Activated T-helper 1 cell treated with anti-CD3 and anti-CD28 coated beads, Interleukin-12 subunit alpha, Interleukin-12 subunit beta, Interleukin-2, Interleukin-4 antibody, amounts not matched to agents 30 ng/mL and 10 ng/mL and 1 ng/mL, durations not matched to agents 14 hours and 24 hours and 36 hours (primary cell): Measurements from ENCODE around the gene TBX3. TPM values are rescaled to one million over a fixed set of nuclear protein-coding genes. Genes with fewer than 3 reads are reported as not detected.

Experiments
- DNase-seq: peaks from one replicate; pipeline ENCODE4 v3.0.0; 2021; ENCODE audit warnings: low spot score
- H3K27ac Mint-ChIP-seq: one replicate; pipeline ENCODE4 v1.8.0; 2021; ENCODE audit warnings: mild to moderate bottlenecking, mixed read lengths
- H3K27me3 Mint-ChIP-seq: one replicate; pipeline ENCODE4 v1.8.0; 2022; ENCODE audit warnings: mild to moderate bottlenecking, moderate library complexity, mixed read lengths; ENCODE audit not compliant: insufficient read depth
- H3K36me3 Mint-ChIP-seq: one replicate; pipeline ENCODE4 v1.8.0; 2021; ENCODE audit warnings: low read depth, mixed read lengths
- H3K4me1 Mint-ChIP-seq: one replicate; pipeline ENCODE4 v1.8.0; 2021; ENCODE audit warnings: low read depth, mixed read lengths
- H3K4me3 Mint-ChIP-seq: one replicate; pipeline ENCODE4 v1.8.0; 2021; ENCODE audit warnings: mild to moderate bottlenecking, moderate library complexity, mixed read lengths
- H3K9me3 Mint-ChIP-seq: one replicate; pipeline ENCODE4 v1.8.0; 2021; ENCODE audit warnings: mixed read lengths
- intact Hi-C: fragments of 100-400 bp; cut with micrococcal nuclease; formaldehyde crosslinking; loops from one replicate; pipeline ENCODE4 v1.15.1; 2024
- total RNA-seq: library from RNA; stranded (reverse); gene quantifications from 2 replicates; pipeline ENCODE4 v1.2.3, GENCODE V29; 2022

TBX3 gene
- total RNA-seq, 1 donor from 2014 or later, result not detected

DNA sequence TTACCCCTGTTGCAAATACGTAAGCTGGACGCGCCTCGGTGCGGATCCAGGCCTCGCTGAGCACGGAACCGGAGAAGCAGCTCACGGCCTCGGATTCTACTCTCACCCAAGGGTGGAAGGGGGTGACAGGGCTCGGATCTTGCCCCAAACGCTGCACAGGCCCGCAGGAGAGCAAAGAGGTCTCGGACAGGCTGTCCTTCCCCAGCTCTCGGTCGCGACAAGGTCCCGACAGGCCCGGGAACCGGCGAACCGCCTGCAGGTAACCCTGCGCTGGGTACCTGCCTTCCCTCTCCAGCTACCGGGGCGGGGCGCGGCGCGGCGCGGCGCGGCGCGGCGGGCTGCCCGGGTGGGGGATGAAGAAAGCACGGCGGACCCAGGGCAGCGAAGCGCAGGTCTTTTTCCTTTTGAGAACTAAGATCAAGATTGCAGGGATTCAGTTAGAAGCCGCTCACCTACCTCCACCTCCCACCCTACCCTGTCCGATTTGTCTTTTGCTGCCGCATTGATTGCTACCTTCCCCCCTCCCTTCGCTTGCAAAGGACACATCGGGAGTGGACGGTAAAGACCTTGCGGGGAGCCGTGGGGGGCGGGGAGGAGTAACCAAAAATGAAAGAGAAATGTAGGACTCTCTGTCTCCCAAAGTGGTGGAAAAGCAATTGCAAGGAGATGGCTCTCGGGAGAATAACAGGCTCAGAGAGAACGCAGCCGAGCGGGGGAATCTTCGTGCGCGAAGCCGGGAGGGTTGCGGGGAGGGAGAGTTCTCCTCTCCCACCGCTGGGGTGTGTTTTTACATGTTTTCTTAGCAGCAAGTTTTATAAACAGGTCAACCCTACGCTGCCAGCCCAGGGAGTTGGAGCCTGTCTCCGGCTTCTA is 8.4 kb upstream of the TBX3 start:
- Mint-ChIP-seq H3K9me3 (no peaks in the 10 kb centered on the region), H3K27ac (no peak overlapping the region), H3K36me3 (no peaks in the 10 kb centered on the region), H3K4me1 (no peaks in the 10 kb centered on the region), H3K4me3 (no peak overlapping the region), H3K27me3 (peaks cover 89% of the 10 kb centered on the region)
- intact Hi-C loops, result loop anchor here (2.0 kb wide), 1 partner anchor 26 kb away; no protein-coding TSS in a partner anchor
- no peak for DNase-seq

GRCh38 chr12:114691763-114692185 is 7.8 kb upstream of the TBX3 start:
- H3K27ac Mint-ChIP-seq, result no peak overlapping the region
- intact Hi-C loops, result loop anchor here (2.0 kb wide), 1 partner anchor 25 kb away; no protein-coding TSS in a partner anchor

DNA sequence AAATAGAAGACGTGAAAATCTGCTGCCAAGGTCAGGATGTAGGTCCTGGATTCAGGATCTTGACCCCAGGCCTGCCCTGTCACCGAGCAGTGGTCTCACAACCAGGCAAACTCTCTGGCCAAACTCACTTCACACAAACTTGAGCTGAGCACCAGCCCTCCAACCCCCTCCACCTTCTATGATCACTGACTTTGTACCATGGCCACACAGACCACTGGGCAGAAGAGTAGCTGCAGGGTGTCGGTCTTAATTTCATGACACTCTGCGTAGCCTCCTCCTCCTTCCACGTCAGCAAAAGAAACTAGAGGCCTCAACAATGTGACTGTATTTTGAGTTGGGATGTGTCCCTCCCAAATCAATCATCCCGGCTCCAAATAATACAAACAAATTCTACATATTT is 7.2 kb upstream of the TBX3 start:
- DNase-seq, result no peak
- peaks cover 86% of the 10 kb centered on the region for H3K27me3 Mint-ChIP-seq
- intact Hi-C loops, result no loop called here

More at GRCh38 chr12:114691763-114692185, 7.8 kb upstream of the TBX3 start:
- Mint-ChIP-seq H3K27me3 (peaks cover 86% of the 10 kb centered on the region), H3K4me1 (no peaks in the 10 kb centered on the region), H3K9me3 (no peaks in the 10 kb centered on the region), H3K36me3 (no peaks in the 10 kb centered on the region), H3K4me3 (no peak overlapping the region)
- DNase-seq, result no peak

DNA sequence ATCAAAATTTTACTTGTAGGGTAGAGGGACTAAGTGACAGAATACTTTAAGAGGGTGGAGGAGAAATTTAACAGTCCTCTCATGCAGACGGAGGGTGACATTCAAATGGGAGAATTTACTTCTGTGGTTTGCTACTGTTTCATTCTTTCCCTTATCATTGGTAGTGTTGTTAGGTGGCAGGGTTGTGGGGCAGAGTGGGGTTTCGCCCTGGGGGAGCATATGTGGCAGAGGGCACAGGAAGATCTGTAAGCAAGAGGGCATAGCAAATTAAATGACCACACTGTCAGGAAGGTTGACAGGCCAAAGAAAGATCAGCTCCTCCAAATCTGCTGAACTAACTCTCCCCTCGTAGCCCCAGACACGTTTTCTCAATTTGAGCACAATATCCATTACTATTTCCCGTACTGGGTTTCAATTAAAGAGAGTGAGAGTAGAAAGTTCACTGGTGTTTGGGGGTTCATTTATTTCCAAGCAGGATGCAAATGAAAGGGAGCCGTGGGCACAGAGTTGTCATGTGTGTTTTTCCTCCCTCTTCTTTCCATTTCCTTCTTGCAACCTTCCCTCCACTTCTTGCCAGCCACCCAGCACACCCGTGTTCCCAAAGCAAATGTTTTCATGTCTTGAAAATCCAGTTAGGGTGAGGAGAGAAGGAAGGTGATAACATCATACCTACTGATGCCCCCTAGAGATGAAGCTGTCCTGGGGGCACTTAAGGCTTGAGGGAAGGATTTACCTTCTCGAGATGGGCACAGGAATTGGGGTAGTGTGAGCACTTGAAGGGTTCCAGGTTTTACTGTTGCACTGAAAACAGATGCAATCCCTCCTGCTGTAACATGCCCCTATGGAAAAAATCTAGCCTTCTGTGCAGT is 6.5 kb upstream of the TBX3 start:
- peaks cover 3% of the 10 kb centered on the region for H3K36me3 Mint-ChIP-seq
- no peaks in the 10 kb centered on the region for H3K4me1 Mint-ChIP-seq
- intact Hi-C loops, result no loop called here
- peaks cover 87% of the 10 kb centered on the region for H3K27me3 Mint-ChIP-seq
- H3K9me3 Mint-ChIP-seq, result no peaks in the 10 kb centered on the region
- no peak overlapping the region for H3K27ac Mint-ChIP-seq
- no peak for DNase-seq
- no peak overlapping the region for H3K4me3 Mint-ChIP-seq

More for the DNA sequence above, 7.2 kb upstream of the TBX3 start:
- Mint-ChIP-seq H3K9me3 (no peaks in the 10 kb centered on the region), H3K27ac (no peak overlapping the region), H3K36me3 (peaks cover 3% of the 10 kb centered on the region), H3K4me1 (no peaks in the 10 kb centered on the region), H3K4me3 (no peak overlapping the region)

- Mint-ChIP-seq H3K27ac (no peak overlapping the region), H3K9me3 (no peaks in the 10 kb centered on the region), H3K27me3 (peaks cover 87% of the 10 kb centered on the region), H3K36me3 (peaks cover 3% of the 10 kb centered on the region), H3K4me1 (peaks cover under 1% of the 10 kb centered on the region), H3K4me3 (no peak overlapping the region)
- DNase-seq, result no peak
- intact Hi-C loops, result no loop called here
Observed at GRCh38 chr12:114689075-114689994, 5.4 kb upstream of the TBX3 start.

- H3K36me3 Mint-ChIP-seq, result peaks cover 3% of the 10 kb centered on the region
- H3K9me3 Mint-ChIP-seq, result no peaks in the 10 kb centered on the region
- H3K4me3 Mint-ChIP-seq, result no peak overlapping the region
- DNase-seq, result no peak
- H3K27ac Mint-ChIP-seq, result no peak overlapping the region
- peaks cover 87% of the 10 kb centered on the region for H3K27me3 Mint-ChIP-seq
- intact Hi-C loops, result no loop called here
- H3K4me1 Mint-ChIP-seq, result peaks cover 10% of the 10 kb centered on the region
Observed at GRCh38 chr12:114688256-114688845, 4.4 kb upstream of the TBX3 start.

GRCh38 chr12:114687802-114688201 is 3.8 kb upstream of the TBX3 start:
- Mint-ChIP-seq H3K4me1 (peaks cover 13% of the 10 kb centered on the region), H3K27ac (no peak overlapping the region), H3K4me3 (no peak overlapping the region), H3K36me3 (peaks cover 3% of the 10 kb centered on the region), H3K27me3 (peaks cover 86% of the 10 kb centered on the region), H3K9me3 (no peaks in the 10 kb centered on the region)
- intact Hi-C loops, result no loop called here
- no peak for DNase-seq

- Mint-ChIP-seq H3K27ac (peak overlapping the region; percentile 34), H3K36me3 (peaks cover 3% of the 10 kb centered on the region)
- intact Hi-C loops, result no loop called here
Observed at GRCh38 chr12:114686773-114687500, 3.0 kb upstream of the TBX3 start.

DNA sequence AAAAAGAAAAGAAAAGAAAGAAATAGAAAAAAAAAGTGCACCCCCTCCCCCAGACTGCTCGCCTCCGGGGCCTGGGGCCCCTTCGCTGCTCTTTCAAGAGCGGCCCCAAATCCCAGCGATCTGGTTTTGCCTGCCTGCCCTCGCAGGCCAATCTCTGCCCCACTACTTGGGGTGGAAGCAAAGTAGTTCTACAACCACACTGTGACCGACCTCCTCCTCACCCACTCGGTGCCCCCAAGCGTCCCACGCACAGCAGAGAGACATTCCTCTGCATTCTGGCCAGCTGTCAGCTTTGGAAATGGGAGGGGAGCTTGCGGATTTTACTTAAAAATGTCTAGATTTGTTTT is 2.4 kb upstream of the TBX3 start:
- intact Hi-C loops, result no loop called here
- Mint-ChIP-seq H3K9me3 (no peaks in the 10 kb centered on the region), H3K36me3 (peaks cover 3% of the 10 kb centered on the region), H3K27ac (peak overlapping the region; percentile 61), H3K27me3 (peaks cover 89% of the 10 kb centered on the region), H3K4me1 (peaks cover 13% of the 10 kb centered on the region), H3K4me3 (no peak overlapping the region)
- DNase-seq, result no peak

More at GRCh38 chr12:114686773-114687500, 3.0 kb upstream of the TBX3 start:
- DNase-seq, result no peak
- peaks cover 13% of the 10 kb centered on the region for H3K4me1 Mint-ChIP-seq
- no peak overlapping the region for H3K4me3 Mint-ChIP-seq
- H3K27me3 Mint-ChIP-seq, result peaks cover 89% of the 10 kb centered on the region
- no peaks in the 10 kb centered on the region for H3K9me3 Mint-ChIP-seq

DNA sequence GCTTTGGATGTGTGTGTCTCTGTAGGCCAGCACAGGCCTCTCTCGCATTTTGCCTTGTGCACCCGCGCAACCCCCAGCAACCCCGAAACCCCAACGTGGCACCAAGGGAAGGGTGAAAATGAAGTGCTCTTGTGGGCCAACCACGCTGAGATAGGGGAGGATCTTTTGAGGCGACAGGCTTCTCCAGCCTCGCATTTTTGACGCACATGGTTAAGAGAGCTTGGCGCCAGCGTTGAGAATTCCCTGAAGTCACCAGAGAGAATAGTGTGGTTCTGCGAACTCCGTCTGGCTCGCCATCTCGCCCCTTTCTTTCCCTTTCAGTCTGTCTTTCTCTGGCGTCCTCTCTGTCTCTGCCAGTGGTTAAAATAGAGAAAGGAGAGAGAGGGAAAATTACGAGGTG is 1.9 kb upstream of the TBX3 start:
- peaks cover 89% of the 10 kb centered on the region for H3K27me3 Mint-ChIP-seq
- peaks cover 13% of the 10 kb centered on the region for H3K4me1 Mint-ChIP-seq
- H3K4me3 Mint-ChIP-seq, result no peak overlapping the region
- H3K36me3 Mint-ChIP-seq, result peaks cover 3% of the 10 kb centered on the region
- DNase-seq, result no peak
- intact Hi-C loops, result loop anchor here (2.0 kb wide), 1 partner anchor 15 kb away; no protein-coding TSS in a partner anchor
- no peaks in the 10 kb centered on the region for H3K9me3 Mint-ChIP-seq
- H3K27ac Mint-ChIP-seq, result peak overlapping the region; percentile 63

- Mint-ChIP-seq H3K36me3 (peaks cover 3% of the 10 kb centered on the region), H3K4me1 (peaks cover 13% of the 10 kb centered on the region), H3K27ac (peak overlapping the region; percentile 63), H3K27me3 (peaks cover 90% of the 10 kb centered on the region), H3K4me3 (no peak overlapping the region), H3K9me3 (no peaks in the 10 kb centered on the region)
- intact Hi-C loops, result loop anchor here (2.0 kb wide), 1 partner anchor 15 kb away; no protein-coding TSS in a partner anchor
- no peak for DNase-seq
Observed at GRCh38 chr12:114685320-114685781, 1.4 kb upstream of the TBX3 start.
